ENCODE measurements around the gene UBE2G1. TPM values are rescaled to one million over a fixed set of nuclear protein-coding genes. Genes with fewer than 3 reads are reported as not detected.
A peak's percentile ranks its signal among the peaks of the same experiment; 100 is the strongest.

Gene UBE2G1
- total RNA-seq, 1 experiment from 2014 or later, result 56.8 TPM

DNA sequence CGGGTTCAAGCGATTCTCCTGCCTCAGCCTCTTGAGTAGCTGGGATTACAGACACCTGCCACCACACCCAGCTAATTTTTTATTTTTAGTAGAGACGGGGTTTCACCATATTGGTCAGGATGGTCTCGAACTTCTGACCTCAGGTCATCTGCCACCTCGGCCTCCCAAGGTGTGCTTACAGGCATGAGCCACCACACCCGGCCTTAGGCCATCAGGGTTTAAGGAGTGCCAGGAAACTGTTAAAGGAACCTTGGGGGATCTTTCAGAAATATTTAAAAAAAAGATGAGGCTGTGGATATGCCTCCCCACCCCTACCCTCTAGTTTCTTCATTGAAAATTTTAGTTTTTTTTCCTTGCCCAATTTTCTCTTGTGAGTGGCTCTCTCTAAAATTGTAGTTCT lies 31.4 kb upstream of the UBE2G1 start:
- intact Hi-C loops (cut with micrococcal nuclease; ENCODE audit: unreplicated experiment), result no loop called here
- CTCF ChIA-PET, result no interaction called here
- H3K27me3 Mint-ChIP-seq (ENCODE audit: insufficient read depth, unreplicated experiment), result no peaks in the 10 kb centered on the region

DNA sequence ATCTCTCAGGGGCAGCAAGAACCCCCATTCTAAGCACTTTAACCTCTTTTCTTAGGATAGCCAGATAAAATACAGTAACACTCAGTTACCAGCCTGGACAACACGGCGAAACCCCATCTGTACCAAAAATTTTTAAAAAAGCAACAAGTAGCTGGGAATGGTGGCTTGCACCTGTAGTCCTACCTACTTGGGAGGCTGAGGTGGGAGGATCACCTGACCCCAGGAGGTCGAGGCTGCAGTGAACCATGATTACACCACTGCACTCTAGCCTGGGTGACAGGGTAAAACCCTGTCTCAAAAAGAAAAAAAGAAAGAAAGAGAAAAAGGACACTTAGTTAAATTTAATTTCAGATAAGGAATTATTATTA lies 28.6 kb upstream of the UBE2G1 start:
- Mint-ChIP-seq H3K36me3 (ENCODE audit: insufficient read depth, unreplicated experiment) (no peaks in the 10 kb centered on the region), H3K9me3 (ENCODE audit: unreplicated experiment) (no peaks in the 10 kb centered on the region), H3K4me1 (ENCODE audit: low read depth, unreplicated experiment) (peaks cover 7% of the 10 kb centered on the region), H3K27ac (ENCODE audit: unreplicated experiment) (peak overlapping the region; percentile 43), H3K27me3 (ENCODE audit: insufficient read depth, unreplicated experiment) (no peaks in the 10 kb centered on the region), H3K4me3 (ENCODE audit: unreplicated experiment) (no peak overlapping the region)
- no peak for DNase-seq
- BruUV-seq (replicated peaks), result no TSS peak
- intact Hi-C loops (cut with micrococcal nuclease; ENCODE audit: unreplicated experiment), result no loop called here
- Histone ChIP-seq H3K9me3 (no peaks in the 10 kb centered on the region), H3K4me3 (ENCODE audit: low read depth, low read length) (no peak overlapping the region), H3K27me3 (replicated peaks; ENCODE audit: control insufficient read depth, insufficient read depth, low read length) (no peaks in the 10 kb centered on the region), H3K36me3 (ENCODE audit: control insufficient read depth, insufficient read depth, low read length) (no peaks in the 10 kb centered on the region), H3K4me1 (no peaks in the 10 kb centered on the region)
- POLR2A ChIA-PET, result no interaction called here
- TF ChIP-seq, protein P1, sequence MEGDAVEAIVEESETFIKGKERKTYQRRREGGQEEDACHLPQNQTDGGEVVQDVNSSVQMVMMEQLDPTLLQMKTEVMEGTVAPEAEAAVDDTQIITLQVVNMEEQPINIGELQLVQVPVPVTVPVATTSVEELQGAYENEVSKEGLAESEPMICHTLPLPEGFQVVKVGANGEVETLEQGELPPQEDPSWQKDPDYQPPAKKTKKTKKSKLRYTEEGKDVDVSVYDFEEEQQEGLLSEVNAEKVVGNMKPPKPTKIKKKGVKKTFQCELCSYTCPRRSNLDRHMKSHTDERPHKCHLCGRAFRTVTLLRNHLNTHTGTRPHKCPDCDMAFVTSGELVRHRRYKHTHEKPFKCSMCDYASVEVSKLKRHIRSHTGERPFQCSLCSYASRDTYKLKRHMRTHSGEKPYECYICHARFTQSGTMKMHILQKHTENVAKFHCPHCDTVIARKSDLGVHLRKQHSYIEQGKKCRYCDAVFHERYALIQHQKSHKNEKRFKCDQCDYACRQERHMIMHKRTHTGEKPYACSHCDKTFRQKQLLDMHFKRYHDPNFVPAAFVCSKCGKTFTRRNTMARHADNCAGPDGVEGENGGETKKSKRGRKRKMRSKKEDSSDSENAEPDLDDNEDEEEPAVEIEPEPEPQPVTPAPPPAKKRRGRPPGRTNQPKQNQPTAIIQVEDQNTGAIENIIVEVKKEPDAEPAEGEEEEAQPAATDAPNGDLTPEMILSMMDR (IDR thresholded peaks at IDR 0.05; ENCODE audit: insufficient read depth in 1 of 2, low read depth in 1 of 2, low read length in 1 of 2, severe bottlenecking in 1 of 2, unreplicated experiment in 1 of 2), result no peak
- CTCF ChIA-PET, result interaction anchor here (0.8 kb wide), 1 partner anchor 10 kb away, joined by 3 read pairs; no protein-coding TSS in a partner anchor

More for the DNA sequence above, 31.4 kb upstream of the UBE2G1 start:
- H3K4me3 ChIP-seq (ENCODE audit: low read depth, low read length), result no peak overlapping the region
- Mint-ChIP-seq H3K9me3 (ENCODE audit: unreplicated experiment) (no peaks in the 10 kb centered on the region), H3K4me3 (ENCODE audit: unreplicated experiment) (no peak overlapping the region), H3K36me3 (ENCODE audit: insufficient read depth, unreplicated experiment) (no peaks in the 10 kb centered on the region), H3K4me1 (ENCODE audit: low read depth, unreplicated experiment) (peaks cover 7% of the 10 kb centered on the region), H3K27ac (ENCODE audit: unreplicated experiment) (no peak overlapping the region)
- no peak for DNase-seq
- no peaks in the 10 kb centered on the region for H3K9me3 ChIP-seq
- H3K36me3 ChIP-seq (ENCODE audit: control insufficient read depth, insufficient read depth, low read length), result no peaks in the 10 kb centered on the region
- POLR2A ChIA-PET, result no interaction called here
- TF ChIP-seq, protein P1 (IDR thresholded peaks at IDR 0.05; ENCODE audit: insufficient read depth in 1 of 2, low read depth in 1 of 2, low read length in 1 of 2, severe bottlenecking in 1 of 2, unreplicated experiment in 1 of 2), result no peak
- no peaks in the 10 kb centered on the region for H3K4me1 ChIP-seq
- H3K27me3 ChIP-seq (replicated peaks; ENCODE audit: control insufficient read depth, insufficient read depth, low read length), result no peaks in the 10 kb centered on the region
- no TSS peak for BruUV-seq (replicated peaks)

DNA sequence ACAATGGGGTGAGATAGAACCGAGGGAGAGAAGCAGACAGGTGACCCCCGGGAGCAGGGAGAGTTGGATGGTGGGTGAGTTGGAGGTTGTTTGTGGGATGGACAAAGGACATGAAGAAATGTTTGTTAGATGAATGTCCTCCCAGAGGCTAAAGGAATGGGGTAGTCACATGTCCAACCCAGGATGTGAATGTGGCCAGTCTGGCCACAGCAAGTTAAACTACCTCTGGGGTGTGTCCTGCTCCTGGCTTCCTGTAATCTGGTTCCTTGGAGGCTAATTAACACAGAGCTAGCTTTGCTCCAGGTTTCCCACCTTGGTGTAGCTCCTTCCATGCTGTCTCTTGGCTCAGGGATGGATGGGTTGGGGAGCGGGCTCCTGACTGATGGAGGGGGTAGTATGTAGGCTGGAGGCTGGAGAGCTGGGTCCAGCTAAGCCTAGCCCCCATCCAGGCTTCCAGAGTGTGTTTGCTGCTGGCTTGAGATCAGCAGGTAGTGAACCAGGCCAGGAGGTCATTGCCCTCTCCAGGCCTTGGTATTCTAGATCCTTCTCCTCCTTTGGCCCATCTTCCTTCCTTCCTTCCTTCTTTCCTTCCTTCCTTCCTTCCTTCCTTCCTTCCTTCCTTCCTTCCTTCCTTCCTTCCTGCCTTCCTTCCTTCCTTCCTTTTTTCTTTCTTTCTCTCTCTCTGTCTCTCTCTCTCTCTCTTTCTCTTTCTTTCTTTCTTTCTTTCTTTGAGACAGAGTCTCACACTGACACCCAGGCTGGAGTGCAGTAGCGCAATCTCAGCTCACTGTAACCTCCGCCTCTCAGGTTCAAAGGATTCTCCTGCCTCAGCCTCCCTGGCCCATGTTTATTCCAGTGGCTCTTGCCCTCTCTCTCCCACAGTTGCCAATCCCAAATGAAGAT lies 28.0 kb upstream of the UBE2G1 start:
- BruUV-seq (replicated peaks), result no TSS peak
- Histone ChIP-seq H3K27me3 (replicated peaks; ENCODE audit: control insufficient read depth, insufficient read depth, low read length) (no peaks in the 10 kb centered on the region), H3K4me1 (no peaks in the 10 kb centered on the region), H3K36me3 (ENCODE audit: control insufficient read depth, insufficient read depth, low read length) (no peaks in the 10 kb centered on the region), H3K4me3 (ENCODE audit: low read depth, low read length) (no peak overlapping the region), H3K9me3 (no peaks in the 10 kb centered on the region)
- peak overlapping the region; percentile 54 for H3K4me3 Mint-ChIP-seq (ENCODE audit: unreplicated experiment)
- no peak for DNase-seq
- H3K27me3 Mint-ChIP-seq (ENCODE audit: insufficient read depth, unreplicated experiment), result no peaks in the 10 kb centered on the region
- H3K9me3 Mint-ChIP-seq (ENCODE audit: unreplicated experiment), result no peaks in the 10 kb centered on the region
- H3K27ac Mint-ChIP-seq (ENCODE audit: unreplicated experiment), result peak overlapping the region; percentile 89
- TF ChIP-seq, protein P1 (IDR thresholded peaks at IDR 0.05; ENCODE audit: insufficient read depth in 1 of 2, low read depth in 1 of 2, low read length in 1 of 2, severe bottlenecking in 1 of 2, unreplicated experiment in 1 of 2), result no peak
- no peaks in the 10 kb centered on the region for H3K36me3 Mint-ChIP-seq (ENCODE audit: insufficient read depth, unreplicated experiment)
- intact Hi-C loops (cut with micrococcal nuclease; ENCODE audit: unreplicated experiment), result no loop called here
- CTCF ChIA-PET, result interaction anchor here (0.8 kb wide), 1 partner anchor 11 kb away, joined by 3 read pairs; no protein-coding TSS in a partner anchor
- peaks cover 7% of the 10 kb centered on the region for H3K4me1 Mint-ChIP-seq (ENCODE audit: low read depth, unreplicated experiment)
- POLR2A ChIA-PET, result interaction anchor here (0.6 kb wide), 1 partner anchor 22 kb away, joined by 4 read pairs; no protein-coding TSS in a partner anchor

Measured in Caco-2 (cell line).